HG02623 (cell line): Measurements from ENCODE around the gene MEGF11.
"Not testable (repeated sequence)": the region's sequence is repeated elsewhere in the genome, so short reads cannot be mapped to it uniquely, and the experiment has no call there.

ENCODE experiments used
- ATAC-seq: cut with Tn5 transposase; IDR thresholded peaks from one replicate; pipeline ENCODE4 v1.9.1; 2021; ENCODE audit warnings: moderate library complexity; ENCODE audit not compliant: unreplicated experiment

Gene MEGF11

GRCh38 chr15:66016199-66016598, 237.4 kb downstream of the MEGF11 start:
- ATAC-seq: no peak

GRCh38 chr15:66014635-66015182, 238.8 kb downstream of the MEGF11 start:
- no peak for ATAC-seq

GRCh38 chr15:66014022-66014421, 239.5 kb downstream of the MEGF11 start:
- no peak for ATAC-seq

GRCh38 chr15:66008940-66009562, 244.5 kb downstream of the MEGF11 start:
- ATAC-seq: no peak

- no peak for ATAC-seq
Measured at GRCh38 chr15:66007663-66008262, 245.8 kb downstream of the MEGF11 start.

GRCh38 chr15:66006986-66007385, 246.6 kb downstream of the MEGF11 start:
- no peak for ATAC-seq

GRCh38 chr15:66004618-66005262, 248.8 kb downstream of the MEGF11 start:
- ATAC-seq: no peak

GRCh38 chr15:66003129-66003528, 250.4 kb downstream of the MEGF11 start:
- ATAC-seq: not testable (repeated sequence)

GRCh38 chr15:66001717-66002426, 251.7 kb downstream of the MEGF11 start:
- ATAC-seq: no peak

- ATAC-seq: no peak
Measured at GRCh38 chr15:66001042-66001441, 252.5 kb downstream of the MEGF11 start.

- ATAC-seq: no peak
Measured at GRCh38 chr15:65998486-65998885, 255.1 kb downstream of the MEGF11 start.

GRCh38 chr15:65996901-65997300, 256.6 kb downstream of the MEGF11 start:
- no peak for ATAC-seq

GRCh38 chr15:65994832-65995231, 258.7 kb downstream of the MEGF11 start:
- ATAC-seq: no peak

- no peak for ATAC-seq
Measured at GRCh38 chr15:65993762-65994161, 259.8 kb downstream of the MEGF11 start.

GRCh38 chr15:65993236-65993635, 260.3 kb downstream of the MEGF11 start:
- ATAC-seq: no peak

GRCh38 chr15:65991721-65992483, 261.6 kb downstream of the MEGF11 start:
- ATAC-seq: no peak

- no peak for ATAC-seq
Measured at GRCh38 chr15:65990298-65990981, 263.1 kb downstream of the MEGF11 start.

- ATAC-seq: no peak
Measured at GRCh38 chr15:65987100-65987499, 266.4 kb downstream of the MEGF11 start.

GRCh38 chr15:65986416-65986815, 267.1 kb downstream of the MEGF11 start:
- no peak for ATAC-seq

- ATAC-seq: no peak
Measured at GRCh38 chr15:65985387-65985786, 268.2 kb downstream of the MEGF11 start.
